GM18505 (cell line): Measurements from ENCODE around the gene PPFIA4.
"Not testable (repeated sequence)": the region's sequence is repeated elsewhere in the genome, so short reads cannot be mapped to it uniquely, and the experiment has no call there.

Experiments
- ATAC-seq: cut with Tn5 transposase; IDR thresholded peaks from one replicate; pipeline ENCODE4 v1.9.1; 2021; ENCODE audit not compliant: unreplicated experiment
- POLR2A ChIP-seq: IDR thresholded peaks from 4 replicates; pipeline ENCODE4 v1.6.1; 2011; ENCODE audit warnings: borderline replicate concordance; ENCODE audit not compliant: insufficient read depth, insufficient read length; ENCODE audit errors: extremely low read depth

Gene PPFIA4

GRCh38 chr1:203026031-203026665 lies at the start of gene PPFIA4:
PPFIA4 (plus strand) TSS chr1:203026491; CDS start chr1:203039009, 12,518 bp downstream.
- peak; percentile 79 for ATAC-seq
- peak; percentile 57 for TF ChIP-seq POLR2A

- TF ChIP-seq POLR2A, result no peak
- ATAC-seq, result no peak
Measured at GRCh38 chr1:202976633-202977032, 49.7 kb upstream of the PPFIA4 start.

- ATAC-seq, result no peak
- no peak for TF ChIP-seq POLR2A
Measured at GRCh38 chr1:202979459-202979858, 46.8 kb upstream of the PPFIA4 start.

GRCh38 chr1:202981939-202982338 lies 44.4 kb upstream of the PPFIA4 start:
- no peak for ATAC-seq
- TF ChIP-seq POLR2A, result no peak

- TF ChIP-seq POLR2A, result no peak
Measured at GRCh38 chr1:202982715-202983430, 43.4 kb upstream of the PPFIA4 start.

GRCh38 chr1:202986120-202986519 lies 40.2 kb upstream of the PPFIA4 start:
- not testable (repeated sequence) for ATAC-seq

More at GRCh38 chr1:202982715-202983430, 43.4 kb upstream of the PPFIA4 start:
- ATAC-seq, result no peak

- no peak for TF ChIP-seq POLR2A
- no peak for ATAC-seq
Measured at GRCh38 chr1:202987255-202987654, 39.0 kb upstream of the PPFIA4 start.

- TF ChIP-seq POLR2A, result no peak
- no peak for ATAC-seq
Measured at GRCh38 chr1:202987922-202988583, 38.2 kb upstream of the PPFIA4 start.

- ATAC-seq, result no peak
- no peak for TF ChIP-seq POLR2A
Measured at GRCh38 chr1:202989879-202990278, 36.4 kb upstream of the PPFIA4 start.

- no peak for ATAC-seq
- TF ChIP-seq POLR2A, result no peak
Measured at GRCh38 chr1:202991112-202991511, 35.2 kb upstream of the PPFIA4 start.

GRCh38 chr1:202994756-202995155 lies 31.5 kb upstream of the PPFIA4 start:
- ATAC-seq, result no peak
- TF ChIP-seq POLR2A, result no peak

- no peak for TF ChIP-seq POLR2A
- no peak for ATAC-seq
Measured at GRCh38 chr1:202998836-202999750, 27.2 kb upstream of the PPFIA4 start.
